SK-N-SH (cell line): Measurements from ENCODE around the gene STEAP3. TPM values are rescaled to one million over a fixed set of nuclear protein-coding genes. Genes with fewer than 3 reads are reported as not detected.

Source experiments
- CTCF ChIA-PET: fragments of 300-600, 350-600 bp; formaldehyde crosslinking; extraction: SDS; loops from one replicate; lab custom pipeline; 2021; lab: Yijun Ruan, JAX
- POLR2A ChIA-PET: fragments of 350-600 bp; sonication (Branson Sonifier 250); formaldehyde crosslinking; extraction: SDS; loops from one replicate; lab custom pipeline; 2020; ENCODE audit warnings: antibody characterized with exemption, inconsistent platforms; lab: Yijun Ruan, JAX
- DNase-seq: peaks from one replicate; pipeline ENCODE4 v3.0.0; 2012
- H2AFZ ChIP-seq: fragments of 200-600 bp; sonication (generic); 2 replicates; pipeline ENCODE4 v1.8.1; 2016; ENCODE audit warnings: antibody characterized with exemption, mild to moderate bottlenecking, low read depth
- H3F3A ChIP-seq: fragments of 200-600 bp; sonication (generic); replicated peaks from 2 replicates; pipeline ENCODE3; 2016; ENCODE audit warnings: antibody characterized with exemption, mild to moderate bottlenecking; ENCODE audit not compliant: insufficient read depth
- H3K27ac ChIP-seq, 2 experiments: fragments of 200-500 bp in 1 of 2; fragments of 200-600 bp in 1 of 2; sonication (Bioruptor generic) in 1 of 2; sonication (generic), shearing (Covaris generic) in 1 of 2; 2 replicates each; pipeline versions ENCODE4 v1.5.1 to v1.6.1; 2014 to 2016; ENCODE audit warnings: low read depth in 2 of 2, inconsistent platforms in 1 of 2, low read length in 1 of 2, mild to moderate bottlenecking in 1 of 2, mixed read lengths in 1 of 2
- H3K27me3 ChIP-seq: fragments of 200-600 bp; sonication (generic), shearing (Covaris generic); 2 replicates; pipeline ENCODE4 v1.6.1; 2016; ENCODE audit warnings: mixed run types; ENCODE audit not compliant: insufficient read depth
- H3K36me3 ChIP-seq, 2 experiments: fragments of 200-500 bp in 1 of 2; fragments of 200-600 bp in 1 of 2; sonication (Bioruptor generic) in 1 of 2; sonication (generic) in 1 of 2; replicated peaks in 1 of 2; 2 replicates each; pipeline versions ENCODE3 to v1.5.1; 2014 to 2016; ENCODE audit warnings: low read length in 1 of 2, mild to moderate bottlenecking in 1 of 2; ENCODE audit not compliant: insufficient read depth in 2 of 2, control insufficient read depth in 1 of 2
- H3K4me1 ChIP-seq, 2 experiments: fragments of 200-500 bp in 1 of 2; fragments of 200-600 bp in 1 of 2; sonication (Bioruptor generic) in 1 of 2; sonication (generic), shearing (Covaris generic) in 1 of 2; 2 replicates each; pipeline versions ENCODE4 v1.5.1 to v1.6.1; 2014 to 2016; ENCODE audit warnings: low read depth in 1 of 2, low read length in 1 of 2, mixed run types in 1 of 2; ENCODE audit not compliant: insufficient read depth in 2 of 2, control insufficient read depth in 1 of 2
- H3K4me2 ChIP-seq: fragments of 200-600 bp; sonication (generic), shearing (Covaris generic); 2 replicates; pipeline ENCODE4 v1.6.1; 2017; ENCODE audit warnings: mixed run types
- H3K4me3 ChIP-seq, 2 experiments: fragments of 200-500 bp in 1 of 2; fragments of 200-600 bp in 1 of 2; sonication (Bioruptor generic) in 1 of 2; sonication (generic), shearing (Covaris generic) in 1 of 2; 2 replicates each; pipeline versions ENCODE4 v1.5.1 to v1.8.1; 2014 to 2016; ENCODE audit warnings: low read depth in 2 of 2, inconsistent platforms in 1 of 2, low read length in 1 of 2, mild to moderate bottlenecking in 1 of 2, mixed read lengths in 1 of 2, moderate library complexity in 1 of 2
- H3K79me2 ChIP-seq: fragments of 200-600 bp; sonication (generic); 2 replicates; pipeline ENCODE4 v1.8.1; 2017; ENCODE audit warnings: mild to moderate bottlenecking; ENCODE audit not compliant: insufficient read depth
- H3K9ac ChIP-seq: fragments of 200-600 bp; sonication (generic); 2 replicates; pipeline ENCODE4 v1.6.1; 2017; ENCODE audit warnings: mixed run types
- H3K9me2 ChIP-seq: fragments of 200-600 bp; sonication (generic); 2 replicates; pipeline ENCODE4 v1.6.1; 2017; ENCODE audit warnings: mixed run types
- H3K9me3 ChIP-seq: fragments of 200-600 bp; sonication (generic); 2 replicates; pipeline ENCODE4 v1.6.1; 2017; ENCODE audit warnings: mixed run types, mild to moderate bottlenecking, moderate library complexity
- H4K20me1 ChIP-seq: fragments of 200-600 bp; sonication (generic); 2 replicates; pipeline ENCODE4 v1.6.1; 2017; ENCODE audit warnings: mild to moderate bottlenecking, mixed run types; ENCODE audit not compliant: insufficient read depth
- CHD2 ChIP-seq: fragments of 150-350 bp; IDR thresholded peaks from 2 replicates; pipeline ENCODE4 v1.6.1; 2018; ENCODE audit warnings: low read length; ENCODE audit not compliant: partially characterized antibody
- ELF1 ChIP-seq: IDR thresholded peaks from 2 replicates; pipeline ENCODE4 v1.4.0; 2012
- FOSL2 ChIP-seq: IDR thresholded peaks from 2 replicates; pipeline ENCODE4 v1.4.0; 2012; ENCODE audit warnings: low read depth, mild to moderate bottlenecking, moderate library complexity, borderline replicate concordance
- FOXM1 ChIP-seq: IDR thresholded peaks from 2 replicates; pipeline ENCODE4 v1.4.0; 2012; ENCODE audit warnings: low read depth, mild to moderate bottlenecking
- GABPA ChIP-seq: IDR thresholded peaks from 2 replicates; pipeline ENCODE4 v1.4.0; 2012; ENCODE audit warnings: low read depth, mild to moderate bottlenecking
- GATA2 ChIP-seq: sonication (generic); formaldehyde crosslinking; IDR thresholded peaks from 2 replicates; pipeline ENCODE4 v1.5.0; 2020; ENCODE audit warnings: mild to moderate bottlenecking, missing genetic modification reagents
- JUND ChIP-seq: IDR thresholded peaks from 2 replicates; pipeline ENCODE4 v1.4.0; 2012
- TAF1 ChIP-seq: IDR thresholded peaks from 2 replicates; pipeline ENCODE4 v1.6.1; 2012; ENCODE audit warnings: low read depth, mild to moderate bottlenecking, low read length, moderate library complexity, borderline replicate concordance
- TEAD4 ChIP-seq: IDR thresholded peaks from 2 replicates; pipeline ENCODE4 v1.4.0; 2012; ENCODE audit warnings: mild to moderate bottlenecking, borderline replicate concordance; ENCODE audit not compliant: insufficient read depth
- YY1 ChIP-seq: IDR thresholded peaks from 2 replicates; pipeline ENCODE4 v1.4.0; 2012; ENCODE audit warnings: low read depth, mild to moderate bottlenecking
- WGBS: methylation state at CpG from one replicate; pipeline ENCODE4 v1.1.6; 2017; ENCODE audit warnings: low lambda C conversion rate; 5-methylcytosine and 5-hydroxymethylcytosine counted together
- polyA plus RNA-seq, 3 experiments: library from polyadenylated mRNA; depleted of rRNA; stranded (reverse); fragments of >200 nt; gene quantifications; 2 replicates each; pipeline ENCODE4 v1.2.3, GENCODE V29; 2012
- TF ChIP-seq, protein P1 (sequence below): IDR thresholded peaks from 2 replicates; pipeline ENCODE4 v1.4.0; 2012; ENCODE audit warnings: low read depth, borderline replicate concordance
- TF ChIP-seq, protein P2 (sequence below): fragments of 200-600 bp; sonication (generic); IDR thresholded peaks from 2 replicates; pipeline ENCODE4 v1.6.1; 2017; ENCODE audit warnings: antibody characterized with exemption, mild to moderate bottlenecking, moderate library complexity
- TF ChIP-seq, protein P3 (sequence below): IDR thresholded peaks from 2 replicates; pipeline ENCODE4; 2012

Gene STEAP3
- polyA plus RNA-seq, 1 of the 3 experiments (the other 2 are of a cell fraction) = 30.6 TPM

DNA sequence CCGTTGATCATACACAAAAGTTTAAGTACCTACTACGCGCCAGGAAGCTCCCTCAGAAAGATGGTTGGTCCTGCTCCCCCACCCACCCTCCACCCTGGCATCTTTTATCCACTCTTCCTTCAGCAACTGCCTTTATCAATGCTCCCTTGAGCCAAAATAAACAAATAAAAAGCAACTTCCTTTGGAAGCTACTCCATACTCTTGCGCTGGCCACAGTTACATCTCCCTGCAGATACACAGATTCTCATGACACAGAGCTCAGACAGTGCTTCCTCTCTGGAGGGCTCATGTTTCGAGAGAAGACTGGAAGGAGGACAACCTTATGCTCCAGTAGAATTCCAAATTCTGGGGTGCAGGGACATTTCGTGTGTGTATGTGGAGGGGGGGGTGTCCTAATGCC, 3.8 kb upstream of the STEAP3 start:
- no peak overlapping the region for H2AFZ ChIP-seq
- CTCF ChIA-PET = interaction anchor here (1.2 kb wide), 1 partner anchor 14 kb away, joined by 5 read pairs; no protein-coding TSS in a partner anchor
- POLR2A ChIA-PET = no interaction called here

DNA sequence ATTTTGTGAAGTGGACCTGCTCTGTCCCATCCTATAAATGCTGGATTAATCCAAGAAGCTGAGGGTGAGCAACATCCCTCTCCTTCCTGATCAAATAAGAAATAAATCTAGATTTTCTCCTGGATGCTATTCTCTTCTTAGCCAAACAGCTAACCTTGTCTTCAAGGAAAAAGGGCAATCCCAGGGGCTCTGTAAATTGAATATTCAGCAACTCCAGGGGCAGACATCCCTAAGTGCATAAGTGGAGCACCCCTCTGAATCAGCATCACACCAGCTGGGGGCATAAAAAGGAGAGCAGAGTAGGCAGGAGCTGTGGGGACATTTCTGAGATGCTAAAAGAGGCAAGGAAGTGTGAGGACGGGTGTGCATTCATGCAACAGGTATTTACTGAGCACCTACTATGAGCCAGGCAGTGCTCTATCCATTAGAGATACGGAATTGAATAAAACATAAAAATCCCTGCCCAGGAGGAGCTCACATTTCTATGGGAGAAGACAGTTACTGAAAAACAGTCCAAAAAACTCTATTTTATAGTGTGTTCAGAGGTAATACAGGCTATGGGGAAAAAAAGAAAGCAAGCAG, 2.8 kb upstream of the STEAP3 start:
- DNase-seq = no peak
- Histone ChIP-seq H3K4me2 (no peak overlapping the region), H3K36me3 (no peaks in the 10 kb centered on the region), H3K9me2 (no peaks in the 10 kb centered on the region), H3K27ac (no peak overlapping the region), H3F3A (no peaks in the 10 kb centered on the region), H3K9me3 (no peaks in the 10 kb centered on the region), H3K9ac (no peak overlapping the region), H2AFZ (no peak overlapping the region), H3K27me3 (no peaks in the 10 kb centered on the region), H3K4me1 (peaks cover 5 to 19% of the 10 kb centered on the region in 2 experiments; a peak in 2 of 4 replicates), H3K79me2 (no peaks in the 10 kb centered on the region), H3K4me3 (no peak overlapping the region), H4K20me1 (no peaks in the 10 kb centered on the region)
- ChIA-PET POLR2A (interaction anchor here (0.5 kb wide), 1 partner anchor 225 kb away, joined by 4 read pairs; no protein-coding TSS in a partner anchor), CTCF (interaction anchor here (1.5 kb wide), 1 partner anchor 16 kb away, joined by 3 read pairs; no protein-coding TSS in a partner anchor)
- WGBS = 84% methylated on average over 2 of the region's 2 CpGs
- TF ChIP-seq GATA2 (CRISPR knock-in tag) (no peak), JUND (no peak), YY1 (no peak), FOSL2 (no peak), TEAD4 (no peak), GABPA (no peak)

More for the DNA sequence above, 3.8 kb upstream of the STEAP3 start:
- Histone ChIP-seq H3K36me3 (no peaks in the 10 kb centered on the region), H3K27me3 (no peaks in the 10 kb centered on the region), H3K27ac (no peak overlapping the region), H3K4me2 (no peak overlapping the region), H3K4me3 (no peak overlapping the region), H3K9me2 (no peaks in the 10 kb centered on the region), H4K20me1 (no peaks in the 10 kb centered on the region), H3F3A (no peaks in the 10 kb centered on the region), H3K9ac (no peak overlapping the region), H3K9me3 (no peaks in the 10 kb centered on the region), H3K4me1 (peaks cover 5 to 17% of the 10 kb centered on the region in 2 experiments; a peak in 2 of 4 replicates), H3K79me2 (no peaks in the 10 kb centered on the region)
- 70% methylated on average over 6 of the region's 6 CpGs for WGBS
- no peak for DNase-seq
- TF ChIP-seq, protein P1, sequence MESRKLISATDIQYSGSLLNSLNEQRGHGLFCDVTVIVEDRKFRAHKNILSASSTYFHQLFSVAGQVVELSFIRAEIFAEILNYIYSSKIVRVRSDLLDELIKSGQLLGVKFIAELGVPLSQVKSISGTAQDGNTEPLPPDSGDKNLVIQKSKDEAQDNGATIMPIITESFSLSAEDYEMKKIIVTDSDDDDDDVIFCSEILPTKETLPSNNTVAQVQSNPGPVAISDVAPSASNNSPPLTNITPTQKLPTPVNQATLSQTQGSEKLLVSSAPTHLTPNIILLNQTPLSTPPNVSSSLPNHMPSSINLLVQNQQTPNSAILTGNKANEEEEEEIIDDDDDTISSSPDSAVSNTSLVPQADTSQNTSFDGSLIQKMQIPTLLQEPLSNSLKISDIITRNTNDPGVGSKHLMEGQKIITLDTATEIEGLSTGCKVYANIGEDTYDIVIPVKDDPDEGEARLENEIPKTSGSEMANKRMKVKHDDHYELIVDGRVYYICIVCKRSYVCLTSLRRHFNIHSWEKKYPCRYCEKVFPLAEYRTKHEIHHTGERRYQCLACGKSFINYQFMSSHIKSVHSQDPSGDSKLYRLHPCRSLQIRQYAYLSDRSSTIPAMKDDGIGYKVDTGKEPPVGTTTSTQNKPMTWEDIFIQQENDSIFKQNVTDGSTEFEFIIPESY = no peak
- TF ChIP-seq ELF1 (no peak), CHD2 (no peak), TAF1 (no peak), TEAD4 (no peak), FOXM1 (no peak)
- TF ChIP-seq, protein P2, sequence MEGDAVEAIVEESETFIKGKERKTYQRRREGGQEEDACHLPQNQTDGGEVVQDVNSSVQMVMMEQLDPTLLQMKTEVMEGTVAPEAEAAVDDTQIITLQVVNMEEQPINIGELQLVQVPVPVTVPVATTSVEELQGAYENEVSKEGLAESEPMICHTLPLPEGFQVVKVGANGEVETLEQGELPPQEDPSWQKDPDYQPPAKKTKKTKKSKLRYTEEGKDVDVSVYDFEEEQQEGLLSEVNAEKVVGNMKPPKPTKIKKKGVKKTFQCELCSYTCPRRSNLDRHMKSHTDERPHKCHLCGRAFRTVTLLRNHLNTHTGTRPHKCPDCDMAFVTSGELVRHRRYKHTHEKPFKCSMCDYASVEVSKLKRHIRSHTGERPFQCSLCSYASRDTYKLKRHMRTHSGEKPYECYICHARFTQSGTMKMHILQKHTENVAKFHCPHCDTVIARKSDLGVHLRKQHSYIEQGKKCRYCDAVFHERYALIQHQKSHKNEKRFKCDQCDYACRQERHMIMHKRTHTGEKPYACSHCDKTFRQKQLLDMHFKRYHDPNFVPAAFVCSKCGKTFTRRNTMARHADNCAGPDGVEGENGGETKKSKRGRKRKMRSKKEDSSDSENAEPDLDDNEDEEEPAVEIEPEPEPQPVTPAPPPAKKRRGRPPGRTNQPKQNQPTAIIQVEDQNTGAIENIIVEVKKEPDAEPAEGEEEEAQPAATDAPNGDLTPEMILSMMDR = no peak
- TF ChIP-seq, protein P3, sequence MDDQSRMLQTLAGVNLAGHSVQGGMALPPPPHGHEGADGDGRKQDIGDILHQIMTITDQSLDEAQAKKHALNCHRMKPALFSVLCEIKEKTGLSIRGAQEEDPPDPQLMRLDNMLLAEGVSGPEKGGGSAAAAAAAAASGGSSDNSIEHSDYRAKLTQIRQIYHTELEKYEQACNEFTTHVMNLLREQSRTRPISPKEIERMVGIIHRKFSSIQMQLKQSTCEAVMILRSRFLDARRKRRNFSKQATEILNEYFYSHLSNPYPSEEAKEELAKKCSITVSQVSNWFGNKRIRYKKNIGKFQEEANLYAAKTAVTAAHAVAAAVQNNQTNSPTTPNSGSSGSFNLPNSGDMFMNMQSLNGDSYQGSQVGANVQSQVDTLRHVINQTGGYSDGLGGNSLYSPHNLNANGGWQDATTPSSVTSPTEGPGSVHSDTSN = no peak
